Thymus (tissue), 11 donors: Measurements from ENCODE around the gene CTSZ. TPM values are rescaled to one million over a fixed set of nuclear protein-coding genes. Genes with fewer than 3 reads are reported as not detected.
"Not testable (repeated sequence)": the region's sequence is repeated elsewhere in the genome, so short reads cannot be mapped to it uniquely, and the experiment has no call there.

Experiments used
- DNase-seq, 9 donors: peaks; one replicate each; pipeline ENCODE4 v3.0.0-alpha.2; 2013; ENCODE audit warnings: low spot score in 9 of 9, low read depth in 6 of 9, missing footprints in 1 of 9
- H3K27ac ChIP-seq, 2 donors: one replicate each; pipeline ENCODE4 v1.5.1; 2013; ENCODE audit warnings: control low read depth in 1 of 2, low read depth in 1 of 2, low read length in 1 of 2, mild to moderate bottlenecking in 1 of 2, moderate library complexity in 1 of 2
- H3K27me3 ChIP-seq, 2 donors: one replicate each; pipeline ENCODE4 v1.5.1; 2013; ENCODE audit warnings: low read length in 1 of 2; ENCODE audit not compliant: control insufficient read depth in 2 of 2, insufficient read depth in 1 of 2
- H3K36me3 ChIP-seq, 2 donors: one replicate each; pipeline ENCODE4 v1.5.1; 2013; ENCODE audit warnings: low read length in 1 of 2, mild to moderate bottlenecking in 1 of 2, moderate library complexity in 1 of 2; ENCODE audit not compliant: control insufficient read depth in 2 of 2, insufficient read depth in 2 of 2
- H3K4me1 ChIP-seq, 2 donors: one replicate each; pipeline ENCODE4 v1.5.1; 2013; ENCODE audit warnings: low read length in 2 of 2; ENCODE audit not compliant: control insufficient read depth in 2 of 2, insufficient read depth in 2 of 2
- H3K4me3 ChIP-seq, 2 donors: one replicate each; pipeline ENCODE4 v1.5.1; 2013; ENCODE audit warnings: low read length in 2 of 2, control low read depth in 1 of 2, mild to moderate bottlenecking in 1 of 2
- H3K9me3 ChIP-seq, 2 donors: one replicate each; pipeline ENCODE4 v1.5.1; 2013; ENCODE audit warnings: low read length in 1 of 2, mild to moderate bottlenecking in 1 of 2; ENCODE audit not compliant: control insufficient read depth in 2 of 2, insufficient read depth in 1 of 2
- WGBS: extraction: QIAGEN DNeasy Blood & Tissue Kit; methylation state at CpG from one replicate; pipeline ENCODE4 v1.1.7; 2013; 5-methylcytosine and 5-hydroxymethylcytosine counted together
- polyA plus RNA-seq: library from polyadenylated mRNA; stranded (reverse); fragments of 200-250 nt; gene quantifications from one replicate; pipeline ENCODE4 v1.2.3, GENCODE V29; 2013
- total RNA-seq: library from RNA; stranded (reverse); fragments of 120-200 nt; gene quantifications from one replicate; pipeline ENCODE4 v1.2.4, GENCODE V29; 2013
- donor health status: healthy.

The CTSZ gene
- total and polyA plus RNA-seq, 2 donors, result 64.2 to 134 TPM

DNA sequence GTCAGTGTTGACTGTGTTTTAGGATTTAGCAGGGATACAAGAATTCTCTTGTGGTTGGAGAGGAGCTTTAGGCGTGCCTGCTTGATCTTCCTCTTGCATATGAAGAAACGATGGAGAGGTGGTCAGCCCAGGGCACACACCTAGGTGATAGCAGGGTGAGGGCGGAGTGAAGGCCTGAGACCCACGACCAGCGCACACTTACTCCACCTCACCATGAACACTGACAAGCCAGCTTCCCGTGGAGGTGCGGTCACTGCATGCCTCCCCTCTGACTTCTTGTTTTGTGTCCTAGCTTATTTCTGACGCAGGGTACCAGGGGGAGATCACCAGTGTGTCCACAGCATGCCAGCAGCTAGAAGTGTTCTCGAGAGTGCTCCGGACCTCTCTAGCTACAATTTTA is 17.9 kb downstream of the CTSZ start:
- Histone ChIP-seq H3K27me3 (no peaks in the 10 kb centered on the region), H3K9me3 (no peaks in the 10 kb centered on the region), H3K27ac (no peak overlapping the region), H3K4me1 (peaks cover 0 to under 1% of the 10 kb centered on the region in 2 donors), H3K4me3 (no peak overlapping the region), H3K36me3 (peaks cover 67 to 82% of the 10 kb centered on the region in 2 donors)
- no peak for DNase-seq
- 98% methylated on average over 10 of the region's 10 CpGs for WGBS

DNA sequence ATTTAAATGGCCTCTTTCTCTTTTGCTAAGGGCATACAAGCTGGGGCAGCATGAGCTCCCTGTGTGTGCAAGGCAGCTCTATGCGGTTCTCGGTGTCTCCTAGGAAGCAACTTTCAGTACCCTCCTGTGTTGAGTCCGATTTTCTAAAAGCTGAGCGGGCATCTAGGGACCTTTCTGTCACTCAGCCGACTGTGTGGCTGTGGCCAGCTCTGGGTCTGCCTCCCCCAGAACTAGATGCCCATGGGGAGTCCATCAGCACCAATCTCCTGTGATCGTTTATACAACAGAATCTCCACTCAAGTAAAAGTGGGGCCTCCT is 18.5 kb downstream of the CTSZ start:
- H3K4me3 ChIP-seq, result no peak overlapping the region
- no peak overlapping the region for H3K27ac ChIP-seq
- H3K27me3 ChIP-seq, result no peaks in the 10 kb centered on the region
- peaks cover 61 to 76% of the 10 kb centered on the region in 2 donors for H3K36me3 ChIP-seq
- no peaks in the 10 kb centered on the region for H3K9me3 ChIP-seq
- whole genome bisulfite sequencing, result 97% methylated on average over 6 of the region's 6 CpGs
- peaks cover 5% of the 10 kb centered on the region in 2 donors for H3K4me1 ChIP-seq
- no peak for DNase-seq

DNA sequence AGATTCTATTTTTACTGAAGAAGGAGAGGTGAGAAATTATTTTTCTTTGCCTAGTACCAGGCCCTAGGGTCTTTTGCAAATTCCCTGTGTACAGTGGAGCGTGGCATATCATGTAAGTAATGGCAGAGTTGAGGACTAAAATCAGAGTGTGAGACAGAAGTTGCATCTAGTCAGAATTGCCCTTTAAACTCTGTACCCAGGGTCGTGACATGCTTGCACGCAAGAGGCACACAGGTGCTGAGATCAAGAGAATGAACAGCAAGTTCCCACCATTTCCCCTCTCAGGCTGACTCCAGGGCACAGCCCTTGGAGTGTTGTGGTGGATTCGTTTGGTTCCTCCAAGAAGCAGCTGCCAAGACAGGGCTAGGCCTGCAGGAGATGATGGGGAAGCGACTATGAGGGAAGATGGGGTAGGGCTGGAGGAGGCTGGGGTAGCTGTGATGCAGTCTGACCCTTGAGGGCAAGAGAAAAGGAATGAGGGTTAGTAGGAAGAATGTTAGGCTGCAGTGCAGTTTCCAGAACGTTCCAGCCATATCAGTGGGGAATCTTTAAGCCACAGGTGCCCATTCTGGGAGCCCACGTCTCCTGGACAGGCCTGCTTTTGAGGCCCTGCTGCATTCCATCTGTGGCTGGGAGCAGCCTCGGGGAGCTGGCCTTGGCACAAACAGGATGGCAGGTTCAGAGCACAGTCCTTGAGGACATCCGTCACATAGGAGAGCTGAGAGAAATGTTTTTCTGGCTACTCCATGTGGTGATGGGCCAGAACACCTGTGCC is 19.1 kb downstream of the CTSZ start:
- Histone ChIP-seq H3K4me1 (peaks cover 5% of the 10 kb centered on the region in 2 donors), H3K36me3 (peaks cover 56 to 71% of the 10 kb centered on the region in 2 donors), H3K9me3 (no peaks in the 10 kb centered on the region), H3K27me3 (no peaks in the 10 kb centered on the region), H3K4me3 (no peak overlapping the region), H3K27ac (no peak overlapping the region)
- 98% methylated on average over 9 of the region's 9 CpGs for WGBS
- no peak for DNase-seq

DNA sequence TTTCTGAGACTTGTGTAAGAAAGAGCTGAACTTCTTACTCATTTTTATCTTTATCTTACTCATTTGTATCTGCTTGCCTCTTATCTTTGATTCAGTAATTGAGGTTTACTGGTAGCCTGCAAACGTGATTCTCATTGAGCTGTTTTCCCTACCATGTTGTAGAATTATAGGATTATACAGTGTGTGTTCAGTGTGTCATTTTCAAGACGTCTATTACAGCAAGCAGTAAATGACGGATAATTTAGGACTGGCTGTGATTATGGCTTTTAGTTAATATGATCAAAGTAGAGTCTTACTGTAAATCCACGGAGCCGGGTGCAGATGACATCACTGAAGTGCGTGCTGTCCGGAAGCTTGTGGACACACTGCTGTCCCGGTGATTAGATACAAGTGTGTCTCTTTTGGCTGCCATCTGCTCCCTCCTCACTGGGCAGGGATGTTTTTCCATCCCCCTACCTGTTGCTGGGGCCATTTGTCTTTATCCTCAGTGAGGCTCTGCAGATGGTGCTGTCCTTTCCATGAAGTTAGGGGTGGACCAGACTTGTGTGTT is 20.0 kb downstream of the CTSZ start:
- Histone ChIP-seq H3K4me1 (peaks cover 12 to 13% of the 10 kb centered on the region in 2 donors), H3K27me3 (no peaks in the 10 kb centered on the region), H3K36me3 (peaks cover 48 to 62% of the 10 kb centered on the region in 2 donors), H3K9me3 (no peaks in the 10 kb centered on the region), H3K27ac (no peak overlapping the region), H3K4me3 (no peak overlapping the region)
- WGBS, result 97% methylated on average over 8 of the region's 8 CpGs
- DNase-seq, result no peak

DNA sequence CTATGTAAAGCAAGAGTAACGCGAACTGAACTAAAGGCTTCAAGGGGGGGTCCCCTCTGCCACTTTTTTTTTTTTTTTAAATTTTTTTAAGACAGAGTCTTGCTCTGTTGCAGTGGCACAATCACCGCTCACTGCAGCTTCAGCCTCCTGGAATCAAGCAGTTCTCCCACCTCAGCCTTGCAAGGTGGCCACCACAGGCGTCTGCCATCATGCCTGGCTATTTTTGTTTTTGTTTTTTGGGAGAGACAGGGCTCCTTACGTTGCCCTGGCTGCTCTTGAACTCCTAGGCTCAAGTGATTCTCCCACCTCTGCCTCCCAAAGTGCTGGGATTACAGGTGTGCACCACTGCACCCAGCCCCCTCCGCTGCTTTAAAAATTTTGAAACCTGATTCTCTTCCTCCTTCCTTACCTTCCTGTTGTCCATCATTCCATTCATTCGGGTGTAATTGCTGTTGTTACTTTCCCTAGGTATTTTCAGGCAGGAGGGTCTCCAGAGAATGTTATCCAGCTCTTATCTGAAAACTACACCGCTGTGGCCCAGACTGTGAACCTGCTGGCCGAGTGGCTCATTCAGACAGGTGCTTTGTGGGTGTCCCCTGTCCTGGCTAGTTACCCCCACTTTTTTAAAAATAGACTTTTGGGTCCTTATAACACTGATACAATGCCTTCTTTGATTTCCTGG is 20.6 kb downstream of the CTSZ start:
- H3K36me3 ChIP-seq, result peaks cover 45 to 55% of the 10 kb centered on the region in 2 donors
- no peak overlapping the region for H3K27ac ChIP-seq
- H3K4me1 ChIP-seq, result peaks cover 12 to 17% of the 10 kb centered on the region in 2 donors
- 96% methylated on average over 9 of the region's 9 CpGs for WGBS
- no peaks in the 10 kb centered on the region for H3K9me3 ChIP-seq
- H3K4me3 ChIP-seq, result no peak overlapping the region
- H3K27me3 ChIP-seq, result no peaks in the 10 kb centered on the region
- DNase-seq, result no peak

DNA sequence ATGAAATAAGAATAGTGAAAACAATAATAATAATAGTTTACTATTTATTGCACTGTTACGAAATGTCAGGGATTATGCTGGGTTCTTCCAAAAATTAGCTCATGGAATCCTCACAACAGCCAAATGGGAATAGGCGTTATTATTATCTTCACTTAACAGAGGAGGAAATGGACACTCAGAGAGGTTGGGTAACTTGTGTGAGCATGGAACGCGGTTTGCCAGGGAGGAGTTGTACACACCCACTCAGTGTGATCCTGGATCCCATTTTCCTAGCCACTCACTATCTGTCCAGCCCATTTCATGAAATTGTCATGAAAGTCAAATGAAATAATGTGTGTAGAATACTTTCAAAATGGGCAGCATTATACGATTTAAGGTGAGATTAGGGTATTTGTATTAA is 21.4 kb downstream of the CTSZ start:
- WGBS, result 97% methylated on average over 5 of the region's 5 CpGs
- H3K9me3 ChIP-seq, result no peaks in the 10 kb centered on the region
- no peak overlapping the region for H3K4me3 ChIP-seq
- H3K27ac ChIP-seq, result no peak overlapping the region
- peaks cover 38 to 48% of the 10 kb centered on the region in 2 donors for H3K36me3 ChIP-seq
- peaks cover 12 to 19% of the 10 kb centered on the region in 2 donors for H3K4me1 ChIP-seq
- no peaks in the 10 kb centered on the region for H3K27me3 ChIP-seq
- no peak for DNase-seq

DNA sequence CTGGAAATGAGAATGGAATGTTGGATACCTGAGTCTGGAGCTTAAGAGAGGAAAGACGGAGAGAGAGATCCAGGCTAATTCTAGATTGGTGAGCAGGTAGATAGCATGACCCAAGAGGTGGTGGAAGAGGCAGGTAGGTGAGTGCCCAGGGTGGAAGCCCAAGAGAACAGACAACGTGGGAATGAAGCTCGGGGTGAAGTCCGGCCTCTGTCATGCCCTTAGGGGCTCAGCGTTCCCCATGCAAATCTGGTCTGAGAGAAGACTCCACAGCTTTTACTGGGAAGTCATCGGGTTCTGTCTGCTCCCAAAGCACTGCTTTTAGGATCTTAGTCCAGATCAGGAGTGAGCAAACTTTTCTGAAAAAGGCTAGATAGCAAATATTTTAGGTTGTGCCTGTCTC is 22.4 kb downstream of the CTSZ start:
- Histone ChIP-seq H3K4me1 (peaks cover 12 to 22% of the 10 kb centered on the region in 2 donors), H3K4me3 (no peak overlapping the region), H3K9me3 (no peaks in the 10 kb centered on the region), H3K27me3 (no peaks in the 10 kb centered on the region), H3K36me3 (peaks cover 31 to 39% of the 10 kb centered on the region in 2 donors), H3K27ac (no peak overlapping the region)
- WGBS, result 97% methylated on average over 6 of the region's 6 CpGs
- DNase-seq, result no peak

DNA sequence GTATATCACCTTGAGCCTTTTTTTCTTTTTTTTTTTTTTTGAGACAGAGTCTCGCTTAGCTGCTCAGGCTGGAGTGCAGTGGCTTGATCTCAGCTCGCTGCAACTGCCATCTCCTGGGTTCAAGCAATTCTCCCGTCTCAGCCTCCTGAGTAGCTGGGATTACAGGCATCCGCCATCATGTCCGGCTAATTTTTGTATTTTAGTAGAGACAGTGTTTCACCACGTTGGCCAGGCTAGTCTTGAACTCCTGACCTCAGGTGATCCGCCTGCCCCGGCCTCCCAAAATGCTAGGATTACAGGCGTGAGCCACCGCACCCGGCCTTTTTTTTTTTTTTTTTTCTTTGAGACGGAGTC is 24.0 kb downstream of the CTSZ start:
- not testable (repeated sequence) for H3K4me3 ChIP-seq, H3K27me3 ChIP-seq, DNase-seq, H3K9me3 ChIP-seq, H3K27ac ChIP-seq
- H3K4me1 ChIP-seq, result peaks cover 12 to 22% of the 10 kb centered on the region in 2 donors
- peaks cover 16 to 23% of the 10 kb centered on the region in 2 donors for H3K36me3 ChIP-seq
- 96% methylated on average over 12 of the region's 12 CpGs for WGBS

DNA sequence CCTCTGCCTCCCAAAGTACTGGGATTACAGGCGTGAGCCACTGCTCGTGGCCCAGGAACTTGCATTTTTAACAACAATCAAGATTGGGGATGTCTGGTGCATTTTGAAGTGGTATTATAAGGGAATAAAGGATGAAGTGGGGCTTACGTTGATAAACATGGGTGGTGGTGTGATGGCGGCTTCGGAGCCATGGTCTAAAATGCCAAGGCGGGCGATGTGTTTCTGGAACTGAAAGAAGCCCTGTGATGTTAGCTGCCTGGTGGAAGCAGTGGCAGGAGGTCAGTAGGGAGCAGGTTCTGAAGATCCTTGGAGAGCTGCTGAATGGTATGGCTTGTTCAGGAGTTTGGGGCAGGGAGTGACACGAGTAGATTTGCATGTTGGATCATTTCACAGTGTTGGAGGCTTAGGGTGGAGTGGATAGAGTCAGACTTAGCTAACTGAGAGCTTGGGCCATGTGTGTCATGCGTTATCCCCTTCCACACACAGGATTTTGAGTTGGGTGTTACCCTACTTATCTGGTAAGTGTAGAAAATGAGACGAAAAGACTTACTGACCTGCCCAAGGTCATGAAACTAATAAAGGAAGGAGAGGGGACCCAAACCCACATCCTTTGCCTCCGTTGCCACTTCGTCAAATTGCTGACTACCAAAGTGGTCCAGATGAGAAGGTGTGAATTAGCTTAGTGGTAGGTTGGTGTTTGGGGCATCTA is 24.5 kb downstream of the CTSZ start:
- H3K27me3 ChIP-seq, result no peaks in the 10 kb centered on the region
- no peaks in the 10 kb centered on the region for H3K9me3 ChIP-seq
- H3K4me3 ChIP-seq, result no peak overlapping the region
- no peak for DNase-seq
- peaks cover 10 to 18% of the 10 kb centered on the region in 2 donors for H3K36me3 ChIP-seq
- H3K4me1 ChIP-seq, result peaks cover 12 to 22% of the 10 kb centered on the region in 2 donors
- H3K27ac ChIP-seq, result no peak overlapping the region
- WGBS, result 96% methylated on average over 12 of the region's 12 CpGs
